Measurements from ENCODE around the gene MUC6.

DNA sequence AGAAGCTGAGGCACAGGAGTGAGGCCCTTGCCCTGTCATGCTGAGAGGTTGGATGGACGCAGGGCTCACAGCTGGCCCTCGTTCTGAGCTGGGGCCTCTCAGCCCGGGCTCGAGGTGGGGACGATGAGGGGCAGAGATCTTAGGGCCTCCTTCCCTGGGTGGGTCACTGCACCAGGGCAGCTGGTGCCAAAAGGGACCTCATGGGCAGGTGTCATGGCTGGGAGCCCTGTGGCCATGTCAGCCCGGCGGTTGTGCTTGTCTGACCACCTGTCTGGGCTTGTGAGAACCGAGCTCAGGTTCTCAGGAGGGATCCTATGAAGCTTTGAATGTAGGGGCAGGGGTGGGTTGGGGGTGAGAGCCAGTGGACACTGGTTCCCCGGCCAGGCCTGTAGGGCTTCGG lies 1.8 kb upstream of the MUC6 start:
- TF ChIP-seq POLR2A (IDR thresholded peaks at IDR 0.05), result no peak
- TF ChIP-seq, protein P1, sequence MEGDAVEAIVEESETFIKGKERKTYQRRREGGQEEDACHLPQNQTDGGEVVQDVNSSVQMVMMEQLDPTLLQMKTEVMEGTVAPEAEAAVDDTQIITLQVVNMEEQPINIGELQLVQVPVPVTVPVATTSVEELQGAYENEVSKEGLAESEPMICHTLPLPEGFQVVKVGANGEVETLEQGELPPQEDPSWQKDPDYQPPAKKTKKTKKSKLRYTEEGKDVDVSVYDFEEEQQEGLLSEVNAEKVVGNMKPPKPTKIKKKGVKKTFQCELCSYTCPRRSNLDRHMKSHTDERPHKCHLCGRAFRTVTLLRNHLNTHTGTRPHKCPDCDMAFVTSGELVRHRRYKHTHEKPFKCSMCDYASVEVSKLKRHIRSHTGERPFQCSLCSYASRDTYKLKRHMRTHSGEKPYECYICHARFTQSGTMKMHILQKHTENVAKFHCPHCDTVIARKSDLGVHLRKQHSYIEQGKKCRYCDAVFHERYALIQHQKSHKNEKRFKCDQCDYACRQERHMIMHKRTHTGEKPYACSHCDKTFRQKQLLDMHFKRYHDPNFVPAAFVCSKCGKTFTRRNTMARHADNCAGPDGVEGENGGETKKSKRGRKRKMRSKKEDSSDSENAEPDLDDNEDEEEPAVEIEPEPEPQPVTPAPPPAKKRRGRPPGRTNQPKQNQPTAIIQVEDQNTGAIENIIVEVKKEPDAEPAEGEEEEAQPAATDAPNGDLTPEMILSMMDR (IDR thresholded peaks at IDR 0.05 in 8 of 11, conservative IDR thresholded peaks at IDR 0.05 in 3 of 11), result no peak
